HG03460 (cell line): ENCODE measurements around the gene OGA.

Source experiments
- ATAC-seq: cut with Tn5 transposase; IDR thresholded peaks from one replicate; pipeline ENCODE4 v1.9.1; 2021; ENCODE audit not compliant: unreplicated experiment

The OGA gene

DNA sequence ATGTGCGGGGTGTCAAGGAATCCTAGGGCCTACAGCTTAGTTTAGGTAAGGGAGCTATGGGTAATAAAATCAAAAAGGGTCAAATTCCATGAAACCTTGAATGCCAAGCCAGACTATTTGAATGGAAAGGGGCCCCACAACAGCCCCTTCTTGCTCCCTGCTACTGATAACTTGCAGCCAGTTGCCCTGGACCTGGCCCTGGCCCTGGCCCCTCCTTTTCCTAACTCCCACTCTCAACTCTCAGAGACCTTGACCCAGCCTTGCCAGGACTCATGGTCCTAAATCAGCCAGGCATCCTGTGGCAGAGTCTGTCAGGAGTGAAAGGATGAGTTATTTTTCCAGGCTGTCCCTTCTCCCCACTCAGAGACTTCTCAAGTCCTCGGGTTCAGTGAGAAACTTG, 19.5 kb upstream of the OGA start:
- no peak for ATAC-seq

DNA sequence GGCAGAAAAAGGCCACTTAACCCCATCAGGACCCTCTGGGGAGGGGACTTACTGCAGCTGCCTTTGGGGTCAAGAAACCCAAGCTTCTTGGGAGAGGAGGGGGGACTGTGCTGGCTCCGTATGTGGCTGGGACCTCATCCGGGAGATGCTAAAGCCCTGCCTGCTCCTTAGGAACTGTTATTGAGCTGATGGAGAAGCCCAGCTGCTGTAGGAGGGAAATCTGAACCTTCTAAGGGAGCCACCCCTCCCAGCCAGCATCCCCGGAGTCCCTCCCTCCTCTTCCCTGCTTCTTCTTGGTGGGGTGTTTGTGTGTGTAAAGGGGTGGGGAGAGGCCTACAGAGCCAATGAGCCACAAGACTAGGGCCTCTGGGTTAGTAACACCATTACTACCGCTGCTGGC, 17.1 kb upstream of the OGA start:
- no peak for ATAC-seq

DNA sequence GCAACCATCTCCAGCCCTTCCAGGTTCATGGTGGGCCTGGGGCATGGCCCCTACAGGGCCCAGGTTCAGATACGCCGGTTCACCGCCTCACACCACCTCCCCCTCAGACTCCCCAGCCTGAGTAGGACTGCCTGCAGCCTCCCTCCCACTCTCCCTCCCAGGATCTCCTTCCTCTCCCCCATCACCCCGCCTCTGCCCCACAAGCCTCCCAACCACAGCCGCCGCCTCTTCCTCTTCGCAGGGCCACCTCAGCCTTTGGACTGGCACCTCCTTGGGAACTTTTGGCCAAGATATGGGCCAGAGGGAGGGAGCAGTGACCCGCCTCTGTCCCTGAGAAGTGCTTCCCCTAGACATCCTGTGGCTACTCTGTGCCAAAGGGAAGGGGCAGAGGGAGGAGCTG, 16.1 kb upstream of the OGA start:
- ATAC-seq: no peak

DNA sequence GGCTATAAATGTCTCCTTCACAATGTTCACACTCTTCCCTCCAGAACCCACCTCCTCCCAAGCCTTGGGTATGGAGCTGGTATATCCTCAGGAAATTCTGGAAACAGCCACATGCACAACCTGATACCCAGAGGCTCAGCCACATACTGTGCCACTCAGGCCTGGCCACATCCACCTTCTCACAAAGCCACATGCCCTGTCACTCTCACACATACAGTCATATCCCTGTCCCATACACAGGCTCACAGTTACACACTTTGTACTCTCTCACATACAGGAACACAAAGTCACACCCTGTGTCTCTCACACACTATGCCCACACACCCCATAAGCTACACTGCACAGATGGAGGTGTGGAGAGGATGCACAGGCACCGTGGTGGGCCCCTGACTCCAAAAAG, 15.2 kb upstream of the OGA start:
- no peak for ATAC-seq

DNA sequence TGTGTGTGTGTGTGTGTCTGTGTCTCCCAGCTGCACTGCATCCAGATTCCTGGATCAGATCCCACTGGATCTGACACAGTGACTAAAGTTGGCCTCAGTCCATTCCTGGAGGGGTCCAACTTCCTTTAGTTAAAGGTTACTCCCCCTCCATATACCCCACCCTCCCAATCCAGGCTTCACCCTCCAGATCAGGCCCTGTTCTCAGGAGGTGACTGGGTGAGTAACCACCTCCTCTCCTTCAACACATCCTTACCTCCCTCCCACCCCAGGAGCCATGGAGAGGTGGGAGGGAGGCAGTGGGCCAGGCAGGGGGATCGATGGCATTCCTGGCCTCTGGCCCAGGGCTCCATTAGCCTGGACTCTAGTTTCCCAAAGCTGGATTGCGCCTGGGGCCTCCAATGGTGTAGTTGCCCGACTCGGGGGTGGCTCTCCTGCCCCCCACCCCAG, 14.1 kb upstream of the OGA start:
- ATAC-seq: no peak

DNA sequence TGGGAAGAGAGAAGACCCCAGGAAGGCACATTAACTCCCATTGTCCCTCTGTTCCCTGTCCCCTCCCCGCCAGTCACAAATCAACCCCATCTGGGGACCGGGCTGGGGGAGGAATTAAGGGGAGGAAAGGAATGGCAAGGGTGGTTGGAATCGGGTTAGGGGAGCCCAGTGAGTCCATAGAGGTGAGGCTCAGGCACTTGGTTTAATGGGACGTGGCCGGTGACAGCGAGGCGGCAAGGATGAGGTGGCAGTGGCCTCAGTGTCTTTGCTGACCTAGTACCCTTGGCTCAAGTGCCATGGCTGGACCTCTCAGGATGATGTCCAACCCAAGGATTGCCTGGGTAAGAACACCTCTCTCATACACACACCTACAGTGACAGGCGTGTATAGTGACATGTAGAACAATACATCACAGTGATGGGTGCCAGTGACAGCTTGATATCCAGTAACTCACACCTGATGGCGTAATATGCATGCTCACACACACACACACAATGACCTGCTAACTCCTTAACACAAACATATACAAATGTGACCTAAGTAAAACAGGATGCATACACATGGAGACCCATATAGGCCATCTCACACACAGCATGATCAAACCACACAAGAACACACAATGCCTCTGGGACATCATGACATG, 13.0 kb upstream of the OGA start:
- ATAC-seq: no peak

DNA sequence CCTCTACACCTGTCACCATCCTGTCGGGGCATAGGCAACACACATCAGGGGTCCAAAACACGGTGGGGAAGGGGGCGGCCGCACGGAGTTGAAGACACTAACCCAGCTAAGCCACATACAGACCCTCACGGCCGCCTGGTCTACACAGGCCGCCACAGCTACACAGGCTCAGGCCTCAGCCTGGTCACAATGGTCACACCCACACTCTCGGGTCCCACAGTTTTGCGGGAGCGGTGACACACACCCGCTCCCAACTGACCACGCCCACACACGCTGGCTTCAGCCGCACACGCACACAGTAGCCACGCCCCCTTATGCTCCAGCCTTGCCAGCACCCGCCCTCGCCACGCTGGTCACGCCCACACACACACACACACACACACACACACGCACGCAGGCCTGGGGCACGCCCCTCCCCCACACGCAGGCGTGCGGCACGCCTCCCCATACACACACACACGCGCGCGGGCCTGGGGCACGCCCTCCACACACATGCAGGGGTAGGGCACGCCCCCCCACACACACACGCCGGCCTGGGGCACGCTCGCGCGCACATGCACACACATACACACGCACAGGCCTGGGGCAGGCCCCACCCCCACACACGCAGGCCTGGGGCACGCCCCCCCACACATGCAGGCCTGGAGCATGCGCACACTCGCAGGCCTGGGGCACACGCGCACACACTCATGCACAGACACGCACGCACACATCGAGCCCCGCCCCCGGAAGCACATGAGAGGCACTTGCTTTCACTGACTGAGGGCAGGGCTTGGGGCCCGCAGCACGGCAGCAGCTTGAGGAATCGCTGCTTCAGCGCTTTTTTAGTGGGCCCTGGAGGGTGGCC, 12.3 kb upstream of the OGA start:
- ATAC-seq: peak; percentile 58

DNA sequence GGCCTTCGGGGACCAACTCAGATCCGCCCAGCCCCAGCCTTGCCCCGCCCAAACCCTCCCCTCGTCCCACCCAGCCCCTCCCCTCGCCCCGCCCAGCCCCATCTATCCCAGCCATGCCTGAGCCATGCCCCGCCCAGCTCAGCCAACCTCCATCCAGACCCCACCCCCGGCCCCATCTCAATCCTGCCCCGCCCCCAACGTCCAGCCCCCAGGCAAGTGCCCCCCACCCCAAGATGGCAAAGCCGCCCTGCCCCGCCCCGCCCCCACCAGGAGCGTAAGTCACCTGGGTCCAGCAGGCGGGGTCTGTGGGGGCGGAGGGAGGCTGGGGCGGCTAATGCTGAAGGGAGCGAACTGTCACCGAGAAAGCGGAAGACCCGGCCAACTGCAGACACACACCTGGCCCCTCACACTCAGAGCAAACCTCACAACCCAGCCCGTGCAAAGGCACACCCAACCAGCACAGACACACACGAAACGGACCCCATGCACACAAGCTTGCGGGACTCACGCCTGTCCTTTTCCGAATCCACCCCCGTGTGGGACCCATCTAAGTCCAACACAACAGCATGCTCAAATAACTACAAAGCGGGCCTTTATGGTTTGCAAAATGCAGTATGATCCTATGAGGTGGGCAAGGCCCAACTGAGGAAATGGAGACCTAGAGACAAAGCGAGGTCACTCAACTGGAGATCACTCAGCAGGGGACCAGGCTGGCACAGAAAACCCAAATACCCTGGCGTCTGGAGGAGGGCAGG, 11.5 kb upstream of the OGA start:
- ATAC-seq: peak; percentile 20

DNA sequence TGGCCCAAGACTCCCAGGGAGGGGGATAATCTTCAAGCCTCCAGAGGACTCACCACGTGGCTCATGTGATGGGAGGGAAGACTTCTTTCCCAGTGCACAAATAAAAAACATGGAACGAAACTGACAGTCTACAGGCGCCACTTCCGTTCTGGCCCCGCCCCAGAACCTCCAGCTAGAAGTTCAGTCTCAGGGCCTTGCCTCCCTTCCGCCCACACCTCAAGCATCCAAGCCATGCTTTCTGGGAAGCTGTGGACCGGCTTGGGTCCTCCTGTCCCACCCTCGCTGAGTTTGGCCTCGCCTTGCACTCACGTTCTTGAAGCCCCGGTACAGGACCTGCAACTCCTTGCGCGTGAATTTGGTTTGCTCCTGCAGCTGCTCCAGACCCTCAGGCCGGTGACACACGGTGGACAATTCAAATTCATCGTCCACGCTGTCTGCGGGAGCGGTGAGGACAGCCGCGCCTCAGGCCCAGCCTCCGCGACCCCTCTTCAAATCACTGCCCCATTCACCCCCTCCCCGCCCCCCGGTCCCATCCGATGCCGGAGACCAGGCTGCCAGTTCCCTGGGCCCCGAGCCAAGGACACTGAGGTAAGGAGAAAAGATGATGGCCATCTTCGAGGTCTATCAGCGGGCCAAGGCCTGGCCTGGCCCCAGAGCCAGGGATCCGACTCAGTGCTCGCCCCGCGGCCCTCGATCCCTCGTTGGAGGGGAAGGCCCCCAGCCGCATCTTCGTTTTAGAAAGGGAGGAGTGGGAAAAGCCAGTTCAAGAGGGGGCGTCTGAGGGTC, 10.7 kb upstream of the OGA start:
- ATAC-seq: no peak

DNA sequence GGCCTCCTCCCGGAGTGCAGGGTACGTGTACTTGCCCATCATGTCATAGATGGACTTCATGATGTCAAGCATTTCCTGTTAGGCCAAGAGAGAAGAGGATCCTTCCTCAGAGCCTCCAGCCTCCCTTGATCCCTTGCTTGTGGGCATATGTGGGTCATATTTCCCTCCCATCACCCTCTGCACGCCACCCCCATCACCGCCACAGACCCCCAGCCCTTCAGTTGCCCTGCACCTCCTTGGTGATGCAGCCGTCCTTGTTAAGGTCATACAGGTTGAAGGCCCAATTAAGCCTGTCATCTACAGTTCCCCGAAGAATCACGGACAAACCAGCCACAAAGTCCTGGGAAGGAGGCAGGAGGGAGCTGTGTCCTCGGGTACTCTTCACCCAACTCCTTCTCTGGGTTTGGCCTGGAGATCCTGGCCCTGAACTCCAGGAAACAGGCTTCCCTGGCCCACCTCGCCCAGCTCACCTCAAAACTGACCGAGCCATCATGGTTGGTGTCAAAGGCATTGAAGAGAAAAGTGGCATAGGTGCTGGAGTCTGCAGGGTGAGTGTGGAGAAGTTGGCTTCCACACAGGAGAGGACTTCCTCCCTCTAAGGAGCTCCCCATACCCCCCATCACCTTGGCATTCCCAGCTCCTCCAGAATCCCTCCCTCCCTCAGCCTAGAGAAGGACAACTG, 9.8 kb upstream of the OGA start:
- ATAC-seq: no peak

DNA sequence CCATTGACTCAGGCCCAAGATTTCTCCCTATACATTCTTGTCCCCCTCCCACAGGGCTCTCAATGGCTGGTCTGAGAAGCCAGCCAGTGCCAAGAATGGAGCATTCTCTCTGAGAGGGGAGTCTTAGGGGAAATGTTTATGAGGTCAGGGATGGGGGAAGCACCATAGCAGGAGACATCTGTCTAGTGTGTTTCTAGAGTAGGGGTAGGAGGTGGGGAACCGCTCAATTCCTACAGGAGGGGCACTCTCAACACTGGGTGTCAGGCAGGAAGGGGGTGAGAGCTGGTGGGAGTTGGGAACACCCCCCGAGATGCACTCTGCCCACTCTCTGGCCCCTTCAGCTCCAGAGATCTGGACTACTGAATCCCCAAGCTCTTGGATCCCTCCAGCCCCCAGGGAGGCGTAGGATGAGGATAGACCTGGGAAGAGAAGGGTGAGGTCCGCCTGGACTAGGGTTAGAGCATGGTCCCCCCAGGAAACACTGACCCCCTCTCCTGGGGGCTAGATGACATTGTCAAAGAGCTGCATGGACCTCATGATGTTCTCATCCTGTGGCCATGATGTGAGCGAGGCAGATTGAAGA, 8.7 kb upstream of the OGA start:
- ATAC-seq: no peak

DNA sequence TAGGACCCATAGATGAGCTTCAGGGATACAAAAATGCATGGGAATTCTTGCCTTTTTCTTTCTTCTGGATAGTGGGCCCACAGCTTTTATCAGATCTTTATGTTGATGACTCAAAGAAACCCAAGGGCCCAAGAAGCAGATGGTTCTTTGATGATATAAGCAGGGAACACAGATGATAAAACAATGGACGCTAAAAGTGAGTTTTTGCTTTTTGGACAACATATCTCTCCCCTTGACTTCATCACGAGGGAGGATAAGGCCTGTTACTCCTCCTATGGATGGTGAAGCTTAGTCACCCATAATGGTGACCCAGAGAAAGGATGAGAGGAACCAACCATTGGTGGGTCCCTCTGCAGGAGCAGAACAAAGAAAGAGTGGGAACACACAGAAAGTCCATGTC, 6.5 kb upstream of the OGA start:
- no peak for ATAC-seq

DNA sequence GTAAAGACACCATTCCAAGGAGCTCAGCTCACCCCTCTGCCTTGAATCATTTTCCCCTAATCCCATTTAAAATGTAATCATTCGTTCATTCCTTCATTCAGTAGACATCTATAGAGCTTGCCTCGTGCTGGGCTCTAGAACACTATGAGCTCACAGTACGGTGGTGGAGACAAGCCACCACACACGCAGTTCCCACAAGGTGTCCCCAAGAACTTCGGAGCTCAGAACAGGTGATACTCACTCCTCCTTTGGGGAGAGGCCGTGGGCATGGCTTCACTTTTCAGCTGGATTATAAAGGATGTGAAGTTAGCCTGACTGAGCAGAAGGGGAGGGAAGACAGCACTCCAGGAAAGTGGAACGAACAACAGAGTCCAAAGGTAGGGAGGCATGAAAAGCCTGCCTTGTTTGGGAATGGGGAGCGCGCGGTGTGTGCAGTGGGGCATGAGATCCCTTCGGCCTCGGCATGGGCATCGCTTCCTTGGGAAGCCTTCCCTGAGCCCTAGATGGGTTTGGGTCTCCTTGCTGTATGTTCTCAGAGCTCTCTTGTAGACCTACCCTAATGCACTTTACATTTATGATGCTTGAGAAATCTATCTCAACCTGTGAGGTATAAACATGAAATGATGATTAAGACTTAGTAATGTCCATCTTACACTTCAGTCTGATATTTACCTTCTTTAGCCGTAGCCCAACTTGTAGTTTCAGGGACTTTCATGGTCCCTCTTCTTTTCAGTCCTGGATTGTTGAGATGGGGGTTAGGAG, 809 bp upstream of the OGA start:
- peak; percentile 16 for ATAC-seq

DNA sequence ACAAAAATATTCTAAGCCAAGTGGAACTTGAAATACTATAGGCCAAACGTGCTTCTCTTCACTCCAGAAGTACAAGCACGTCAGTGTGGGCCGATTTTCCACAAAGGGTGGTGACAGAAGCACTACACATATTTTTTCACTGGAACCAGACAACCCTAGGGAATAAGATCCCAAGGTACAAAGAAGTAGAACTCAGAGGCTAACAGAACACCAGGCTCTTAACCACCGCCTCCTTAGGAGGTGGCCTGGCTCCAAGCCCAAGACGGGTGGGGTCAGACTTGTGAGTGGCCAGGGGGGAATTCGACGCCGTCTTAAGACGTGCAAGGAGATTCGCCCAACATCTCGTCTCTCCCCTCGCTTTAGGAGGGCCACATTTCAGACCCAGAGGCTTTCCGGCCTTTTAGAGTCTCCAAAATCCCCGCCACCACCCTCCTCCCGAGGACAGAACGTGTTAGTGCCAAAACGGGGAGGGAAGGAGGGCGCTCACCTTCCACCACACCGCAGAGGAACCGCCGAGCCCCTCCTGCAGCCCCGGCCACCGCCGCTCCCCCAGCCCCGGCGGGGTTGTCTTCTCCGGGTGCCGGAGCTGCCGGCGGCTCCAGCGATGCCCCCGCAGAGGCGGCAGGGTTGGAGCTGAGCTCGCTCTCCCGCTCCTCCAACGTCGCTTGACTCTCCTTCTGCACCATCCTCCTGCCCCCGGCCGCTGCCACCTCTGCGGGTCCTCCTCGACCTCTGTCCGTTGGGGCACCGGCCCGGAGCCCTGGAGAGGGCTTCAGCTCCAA, 716 bp downstream of the OGA start:
- no peak for ATAC-seq

DNA sequence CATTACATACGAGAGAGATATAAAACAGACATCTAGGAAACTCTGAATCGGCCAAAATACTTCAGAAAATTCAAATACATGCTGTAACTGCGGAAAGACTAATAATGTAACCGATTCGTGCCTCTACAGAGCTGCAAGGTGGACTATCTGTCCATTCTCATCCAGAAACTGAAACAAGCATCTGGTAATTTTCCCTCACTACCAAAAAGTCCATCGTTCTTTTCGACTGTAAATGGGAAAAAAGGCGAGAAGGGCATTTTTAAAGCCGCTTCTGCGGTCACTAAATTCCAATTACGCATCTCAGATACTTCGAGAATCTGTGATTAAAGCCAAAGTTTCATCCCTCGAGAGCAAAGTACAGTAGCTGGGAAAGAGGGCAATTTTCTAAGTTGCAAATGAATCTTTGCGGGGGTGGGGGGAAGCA, 1.3 kb downstream of the OGA start:
- no peak for ATAC-seq

DNA sequence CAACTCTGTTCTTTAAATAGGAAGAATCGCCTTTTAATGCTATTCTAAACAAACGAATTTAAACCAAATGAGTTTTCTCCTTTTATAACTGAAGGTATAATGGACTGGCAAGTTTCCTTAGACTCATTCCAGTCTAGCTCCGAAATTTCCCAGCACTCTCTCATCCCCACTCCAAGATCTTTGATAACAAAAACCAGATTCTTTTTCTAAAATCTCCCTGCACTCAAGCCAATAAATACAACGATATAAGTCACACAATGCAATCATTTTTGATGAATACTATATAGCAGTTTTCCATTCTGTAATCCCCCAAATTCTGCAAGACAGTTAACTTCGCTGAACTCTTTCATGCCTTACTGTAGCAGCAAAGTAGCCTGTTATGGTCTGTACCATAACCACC, 1.9 kb downstream of the OGA start:
- ATAC-seq: no peak

DNA sequence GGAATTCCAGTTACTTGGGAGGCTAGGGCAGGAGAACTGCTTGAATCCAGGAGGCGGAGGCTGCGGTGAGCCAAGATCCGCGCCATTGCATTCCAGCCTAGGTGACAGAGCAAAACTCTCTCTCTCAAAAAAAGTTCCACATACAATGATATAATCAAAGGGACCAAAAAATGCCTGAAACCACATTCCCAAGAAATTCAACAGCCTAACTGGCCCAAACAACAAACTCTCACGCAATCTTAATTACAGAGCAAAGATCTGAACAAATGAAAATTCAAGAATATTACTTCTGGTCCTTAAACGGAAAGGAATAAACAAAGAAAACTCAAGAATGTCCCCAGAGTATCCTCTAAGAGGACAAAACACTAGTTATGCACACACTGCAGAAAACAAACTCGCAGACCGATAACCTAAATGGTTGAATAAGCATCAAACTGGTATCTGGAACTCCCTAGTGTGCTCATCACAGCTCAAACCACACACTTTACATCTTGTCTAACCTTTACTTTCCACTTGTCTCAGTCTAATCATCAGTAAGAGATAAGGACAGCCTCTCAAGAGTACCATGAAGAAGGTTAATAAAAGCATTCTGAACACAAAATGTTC, 3.7 kb downstream of the OGA start:
- ATAC-seq: no peak

DNA sequence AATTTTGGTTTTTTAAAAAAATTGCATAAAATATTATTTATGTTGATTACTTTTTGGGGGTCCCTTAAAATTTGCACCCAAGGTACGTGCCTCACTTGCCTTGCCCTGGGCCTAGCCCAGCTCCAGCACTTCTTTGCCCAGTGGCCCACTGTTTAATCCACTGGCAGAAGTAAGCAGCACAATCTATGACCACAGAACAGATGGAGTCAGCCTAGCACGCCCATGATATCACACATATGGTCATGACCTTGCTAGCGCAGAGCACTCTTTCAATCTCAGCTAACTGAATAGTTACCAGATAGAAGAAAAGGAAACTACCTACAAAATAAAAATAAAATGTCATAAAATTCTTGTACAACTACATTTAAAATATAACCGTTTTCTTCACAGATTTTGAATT, 5.6 kb downstream of the OGA start:
- ATAC-seq: no peak
